ENCODE data around the gene PPT1.

PPT1 gene

GRCh38 chr1:40096977-40097782 is at the start of gene PPT1:
TSS of gene PPT1 (minus strand) at chr1:40097252. CDS start at chr1:40097238, 14 bp downstream.
- no peak for DNase-seq

DNA sequence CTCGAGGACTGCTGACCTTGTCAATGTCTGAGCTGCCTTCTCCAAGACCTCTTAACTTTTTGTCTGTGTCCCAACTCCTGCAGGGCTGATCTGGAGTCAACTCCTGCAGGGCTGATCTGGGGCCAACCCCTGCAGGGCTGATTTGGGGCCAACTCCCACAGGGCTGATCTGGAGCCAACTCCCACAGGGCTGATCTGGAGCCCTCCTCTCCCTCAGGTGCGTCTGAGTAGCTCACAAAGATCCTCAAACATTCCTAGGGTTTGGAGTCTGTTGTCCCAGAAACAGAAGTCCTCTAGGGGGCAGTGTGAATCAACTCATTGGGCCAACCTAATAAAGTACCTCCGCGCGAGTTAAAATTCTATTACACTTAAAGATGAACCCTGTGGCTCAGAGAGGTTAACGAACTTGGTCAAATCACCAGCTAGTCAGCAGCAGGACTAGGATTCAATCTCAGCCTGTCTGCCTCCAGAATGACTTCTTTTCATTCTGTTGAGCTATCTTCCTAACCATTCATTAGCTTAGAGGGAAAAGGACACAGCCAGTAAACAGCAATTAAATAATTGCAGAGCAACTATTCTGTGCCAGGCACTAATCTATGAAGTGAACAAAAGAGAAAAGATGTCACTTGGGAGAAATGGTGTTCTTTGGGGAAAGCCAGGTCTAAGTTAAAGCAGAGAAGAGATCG is 47.0 kb upstream of the PPT1 start:
- DNase-seq: peak; percentile 65

DNA sequence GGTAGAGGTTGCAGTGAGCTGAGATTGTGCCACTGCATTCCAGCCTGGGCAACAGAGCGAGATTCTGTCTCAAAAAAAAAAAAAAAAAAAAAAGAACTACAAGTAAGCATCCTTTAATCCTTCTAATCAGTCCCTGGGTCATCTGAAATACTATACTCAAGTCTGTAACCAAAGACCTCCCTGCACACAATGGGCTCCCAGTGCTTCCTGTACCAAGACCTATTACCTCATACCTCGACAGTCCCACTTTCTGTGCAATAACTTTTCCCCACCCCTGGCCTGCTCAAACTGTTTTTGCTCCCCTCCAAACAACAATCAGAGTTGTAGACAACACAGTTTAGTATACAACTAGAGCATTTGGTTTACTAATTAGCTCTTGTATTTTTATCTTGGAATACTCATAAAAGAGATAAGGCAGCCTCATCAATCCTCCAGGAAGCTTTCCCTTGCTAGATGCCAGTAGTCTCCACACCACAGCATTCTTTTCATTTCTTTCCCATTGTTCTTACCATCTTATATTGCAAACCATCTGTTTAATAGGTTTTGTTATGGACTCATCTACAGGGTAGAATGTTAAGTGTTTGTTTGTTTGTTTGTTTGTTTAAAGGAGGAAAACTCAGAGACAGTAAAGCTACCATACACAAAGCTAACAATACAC is 45.0 kb upstream of the PPT1 start:
- DNase-seq: no peak

- no peak for DNase-seq
These were observed 43.3 kb upstream of the PPT1 start for GRCh38 chr1:40140211-40140973.

GRCh38 chr1:40133839-40134238 is 36.8 kb upstream of the PPT1 start:
- DNase-seq: no peak

DNA sequence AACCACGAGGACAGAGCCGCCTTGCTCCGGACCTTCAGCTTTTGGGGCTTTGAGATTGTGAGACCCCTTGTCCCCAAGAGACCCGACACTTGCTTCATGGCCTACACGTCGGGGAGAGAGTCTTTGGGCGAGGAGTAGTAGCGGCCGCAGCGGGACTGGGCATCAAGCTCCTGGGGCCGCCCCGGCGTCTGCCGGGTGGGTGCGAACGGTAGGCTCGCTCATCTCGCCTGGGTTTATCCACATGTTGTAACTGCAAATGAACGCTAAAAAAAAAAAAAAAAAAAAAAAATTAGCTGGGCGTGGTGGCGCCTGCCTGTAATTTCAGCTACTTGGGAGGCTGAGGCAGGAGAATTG is 36.2 kb upstream of the PPT1 start:
- DNase-seq: no peak

- no peak for DNase-seq
These were observed 35.6 kb upstream of the PPT1 start for GRCh38 chr1:40132383-40133311.

GRCh38 chr1:40130892-40131291 is 33.8 kb upstream of the PPT1 start:
- no peak for DNase-seq

DNA sequence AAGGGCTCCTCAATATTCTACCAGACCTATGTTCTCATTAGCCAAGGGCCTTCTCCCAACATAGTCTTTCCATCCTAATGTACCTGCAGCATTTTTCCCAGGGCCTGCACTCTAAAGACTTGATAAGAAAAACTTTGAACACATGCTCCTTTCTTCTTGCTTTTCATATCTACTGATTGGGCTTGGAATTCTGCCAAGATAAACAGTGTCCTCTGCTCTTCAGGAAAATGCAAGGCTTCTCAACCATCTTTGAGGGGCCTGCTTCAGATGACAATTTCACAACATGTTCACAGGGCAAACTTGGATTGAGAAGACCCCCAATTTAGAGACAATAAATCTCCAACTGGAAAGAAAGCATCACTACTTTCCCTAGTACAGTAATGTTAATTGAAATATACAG is 25.8 kb upstream of the PPT1 start:
- no peak for DNase-seq

DNA sequence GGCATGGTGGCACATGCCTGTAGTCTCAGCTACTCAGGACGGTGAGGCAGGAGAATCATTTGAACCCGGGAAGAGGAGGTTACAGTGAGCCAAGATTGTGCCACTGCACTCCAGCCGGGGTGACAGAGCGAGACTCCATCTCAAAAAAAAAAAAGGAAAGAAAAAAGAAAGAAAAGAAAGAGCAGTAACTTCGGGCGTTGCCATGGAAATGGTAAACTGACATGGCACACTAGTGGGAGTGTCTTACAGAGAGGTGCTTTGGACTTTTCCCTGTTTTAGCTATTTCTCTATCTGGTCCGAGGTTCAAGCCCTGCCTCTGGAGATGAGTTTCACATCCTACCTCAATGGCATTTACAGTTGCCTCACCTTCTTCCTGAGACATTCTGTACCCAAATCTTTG is 23.1 kb upstream of the PPT1 start:
- no peak for DNase-seq

DNA sequence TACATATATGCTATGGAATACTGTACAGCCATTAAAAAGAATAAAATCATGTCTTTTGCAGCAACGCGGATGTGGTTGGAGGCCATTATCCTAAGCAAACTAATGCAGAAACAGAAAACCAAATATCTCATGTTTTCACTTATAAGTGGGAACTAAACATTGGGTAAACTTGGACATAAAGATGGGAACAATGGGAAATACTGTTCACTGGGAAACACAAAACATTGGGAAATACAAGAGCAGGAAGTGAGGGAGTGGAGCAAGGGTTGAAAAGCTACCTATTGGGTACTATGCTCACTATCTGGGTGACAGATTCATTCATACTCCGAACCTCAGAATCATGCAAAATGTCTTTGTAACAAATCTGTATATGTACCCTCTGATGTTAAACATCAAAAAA is 17.3 kb upstream of the PPT1 start:
- DNase-seq: no peak

GRCh38 chr1:40110389-40110788 is 13.3 kb upstream of the PPT1 start:
- no peak for DNase-seq

DNA sequence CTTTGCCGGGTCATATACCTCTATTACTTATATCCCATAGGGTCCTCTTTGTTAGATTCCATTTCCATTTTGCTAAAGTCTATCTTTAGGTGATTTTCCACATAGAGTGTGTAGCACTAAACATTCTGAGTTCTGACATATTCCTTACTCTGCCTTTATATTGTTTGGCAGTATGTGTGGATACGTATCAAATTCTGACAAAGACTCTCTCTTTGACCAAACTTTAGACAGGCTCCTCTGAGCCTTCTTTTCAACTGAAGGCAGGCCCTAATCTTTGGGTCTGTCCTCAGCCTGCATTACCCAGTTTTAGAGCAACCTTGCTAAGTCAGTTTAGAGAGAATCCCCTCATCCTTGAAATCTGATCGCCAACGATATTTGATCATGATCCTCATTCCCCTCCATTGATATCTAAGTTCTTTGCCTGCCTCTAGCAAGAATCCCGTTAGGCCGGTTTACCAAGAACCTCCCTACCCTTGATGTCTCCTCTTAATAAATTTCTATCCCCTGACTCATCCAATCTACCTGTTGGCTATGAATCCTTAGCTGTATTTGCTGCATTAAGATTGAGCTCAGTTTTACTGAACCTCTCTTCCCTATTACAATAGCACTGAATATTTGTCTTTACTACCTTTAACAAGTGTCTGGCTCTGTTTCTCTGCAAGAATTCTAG is 10.4 kb upstream of the PPT1 start:
- DNase-seq: no peak

DNA sequence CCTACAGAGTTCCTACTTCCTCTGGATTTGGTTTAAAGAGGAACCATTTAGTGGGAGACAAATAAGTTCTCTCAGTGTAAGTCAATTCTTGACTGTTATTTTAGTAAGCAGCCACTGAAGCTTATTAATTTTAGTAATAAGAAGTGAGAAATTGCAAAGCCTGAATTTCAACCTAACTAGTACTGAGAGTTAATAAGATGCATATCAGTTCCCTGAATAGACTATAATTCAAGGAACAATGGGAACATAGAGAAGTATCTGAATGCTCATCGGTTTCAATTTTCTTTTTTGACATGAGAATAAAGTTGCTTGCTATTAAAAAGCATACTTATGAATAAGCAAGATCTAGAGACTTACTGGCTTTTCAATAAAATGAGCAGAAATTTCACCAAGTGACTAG is 8.0 kb upstream of the PPT1 start:
- DNase-seq: no peak

DNA sequence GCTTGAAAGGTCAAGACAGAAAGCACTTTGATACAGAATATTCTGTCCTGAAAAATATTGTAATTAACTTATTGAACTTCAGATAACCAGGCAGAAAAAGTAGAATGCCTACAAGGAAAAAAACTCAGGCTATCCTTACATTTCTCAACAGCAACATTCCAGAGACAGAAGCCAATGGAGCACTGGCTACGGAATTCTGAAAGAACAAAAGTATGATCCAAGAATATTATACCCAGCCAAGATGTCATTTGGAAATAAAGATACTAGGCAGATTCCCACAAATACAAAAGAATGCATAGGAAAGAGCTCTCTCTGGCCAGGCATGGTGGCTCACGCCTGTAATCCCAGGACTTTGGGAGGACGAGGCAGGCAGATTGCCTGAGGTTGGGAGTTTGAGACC is 5.8 kb upstream of the PPT1 start:
- DNase-seq: no peak

DNA sequence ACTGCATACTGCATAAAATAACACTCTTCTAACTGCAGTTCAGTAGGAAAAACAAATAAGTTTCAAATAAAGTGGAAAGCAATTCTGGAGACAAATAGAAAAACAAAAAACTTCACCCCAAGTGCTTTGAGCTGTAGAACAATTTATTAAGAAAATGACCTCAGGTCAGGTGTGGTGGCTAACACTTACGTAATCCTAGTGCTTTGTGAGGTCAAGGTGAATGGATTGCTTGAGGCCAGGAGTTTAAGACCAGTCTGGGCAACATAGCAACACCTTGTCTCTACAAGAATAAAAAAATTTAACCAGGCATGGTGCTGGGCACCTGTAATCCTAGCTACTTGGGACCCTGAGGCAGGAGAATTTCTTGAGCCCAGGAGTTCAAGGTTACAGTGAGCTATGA is 5.0 kb upstream of the PPT1 start:
- DNase-seq: no peak

GRCh38 chr1:40096646-40096976 is 441 bp downstream of the PPT1 start:
- no peak for DNase-seq

DNA sequence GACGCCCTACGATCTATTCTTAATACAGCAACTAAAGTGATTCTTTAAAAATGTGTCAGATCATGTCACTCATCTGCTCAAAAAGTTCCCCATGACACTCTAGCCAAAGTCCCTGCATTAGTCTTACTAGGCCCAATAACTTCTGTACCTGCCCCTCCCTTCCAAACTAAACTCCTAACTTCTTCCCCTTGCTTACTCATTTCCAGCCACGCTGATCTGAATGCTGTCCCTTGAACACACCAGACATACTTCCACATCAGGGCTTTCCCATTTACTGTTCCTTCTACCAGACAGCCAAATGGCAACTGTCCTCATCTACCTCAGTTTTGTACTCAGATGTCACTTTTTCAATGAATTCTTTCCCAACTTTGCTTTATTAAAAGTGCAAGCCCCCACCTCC is 1.2 kb downstream of the PPT1 start:
- no peak for DNase-seq

DNA sequence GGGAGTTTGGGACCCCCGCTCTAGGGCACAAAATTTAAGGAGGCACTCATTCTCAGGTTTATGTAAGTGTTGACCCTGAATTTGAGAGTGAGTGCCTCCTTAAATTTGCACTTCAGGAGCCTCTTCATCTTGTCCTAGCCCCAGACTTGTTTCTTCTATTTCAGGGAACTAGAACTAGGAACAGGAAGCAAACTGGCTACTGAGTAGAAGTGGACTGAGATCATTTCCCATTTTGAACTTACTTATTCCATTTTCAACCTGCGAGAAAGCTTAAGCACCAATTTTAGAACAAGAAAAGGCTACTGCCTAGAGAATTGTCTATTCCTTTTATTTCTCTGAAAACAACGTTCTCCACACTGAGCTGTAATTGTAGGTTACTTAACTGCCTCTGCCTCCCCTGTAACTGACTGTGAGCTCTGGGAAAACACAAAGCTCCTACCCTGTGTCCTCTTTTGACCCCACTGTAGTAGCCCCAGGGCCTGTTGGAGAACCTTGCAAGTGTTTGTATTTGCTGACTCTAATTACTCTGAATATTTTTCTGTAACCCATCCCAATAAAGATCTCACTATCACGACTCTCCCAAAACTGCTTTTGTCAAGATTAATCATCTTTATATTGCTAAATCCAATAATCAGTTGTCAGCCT is 2.5 kb downstream of the PPT1 start:
- DNase-seq: no peak

DNA sequence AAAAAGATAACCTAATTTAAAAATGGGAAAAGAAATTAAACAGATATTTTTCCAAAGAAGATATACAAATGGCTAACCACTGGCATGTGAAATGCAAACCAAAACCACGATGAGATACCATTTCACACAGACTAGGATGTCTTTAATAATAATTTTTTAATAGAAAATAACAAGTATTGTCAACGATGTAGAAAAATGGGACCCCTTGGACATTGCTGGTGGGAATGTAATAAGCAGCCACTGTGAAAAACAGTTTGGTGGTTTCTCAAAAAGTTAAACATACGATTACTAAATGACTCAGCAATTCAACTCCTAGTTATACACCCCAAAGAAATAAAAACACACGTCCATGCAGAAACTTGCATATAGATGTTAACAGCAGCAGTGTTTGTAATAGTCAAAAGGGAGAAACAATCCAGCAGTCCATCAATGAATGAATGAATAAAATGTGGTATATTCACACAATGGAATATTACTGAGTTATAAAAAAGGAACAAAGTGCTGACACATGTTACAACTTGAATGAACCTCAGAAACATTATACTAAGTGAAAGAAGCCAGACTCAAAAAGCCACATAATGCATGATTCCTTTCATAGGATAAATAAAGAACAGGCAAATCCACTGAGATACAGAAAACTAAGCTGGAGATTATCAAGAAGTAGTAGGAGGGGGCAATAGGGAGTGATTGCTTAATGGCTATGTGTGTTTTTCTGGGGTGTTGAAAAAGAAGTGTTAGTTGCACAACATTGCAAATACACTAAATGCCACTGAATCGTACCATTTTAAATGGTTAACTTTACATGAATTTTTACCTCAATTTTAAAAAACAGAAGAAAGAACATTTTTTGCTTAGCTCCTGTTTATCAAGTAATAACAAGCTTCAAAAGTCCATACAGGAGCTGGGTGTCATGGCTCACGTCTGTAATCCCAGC is 4.1 kb downstream of the PPT1 start:
- no peak for DNase-seq
